Measurements from ENCODE around the gene ARID3B. TPM values are rescaled to one million over a fixed set of nuclear protein-coding genes. Genes with fewer than 3 reads are reported as not detected.
A peak's percentile ranks its signal among the peaks of the same experiment; 100 is the strongest.
"Not testable (repeated sequence)": the region's sequence is repeated elsewhere in the genome, so short reads cannot be mapped to it uniquely, and the experiment has no call there.

The ARID3B gene
- total RNA-seq (2014; rRNA removed; shearing (Covaris generic)), result 9.3 and 10.6 TPM in 2 replicates

- peak; percentile 99 for DNase-seq (ENCODE audit: low read depth)
Measured at GRCh38 chr15:74540761-74541493, at the start of gene ARID3B. Gene ARID3B, plus strand, starts transcription at chr15:74541220. Its CDS starts 2,717 bp downstream, at chr15:74543937.

DNA sequence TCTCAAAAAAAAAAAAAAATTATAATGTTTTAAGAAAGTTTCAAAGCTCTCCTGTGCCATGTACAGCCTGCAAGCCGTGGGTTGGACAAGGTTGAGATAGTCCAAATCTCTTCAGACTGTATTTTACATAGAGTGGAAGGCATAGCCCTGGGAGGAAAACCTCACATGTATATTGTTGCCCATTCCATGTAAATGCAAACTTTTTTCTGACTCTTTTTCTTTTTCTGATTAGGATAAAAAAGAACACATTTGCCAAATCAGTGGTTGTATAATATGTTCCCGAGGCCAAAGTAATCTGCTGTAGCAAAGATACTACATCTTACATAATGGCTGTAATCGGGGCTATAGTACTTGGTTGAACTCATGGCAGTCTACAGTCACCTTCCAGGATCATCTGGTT, 44.4 kb upstream of the ARID3B start:
- no peak for DNase-seq (ENCODE audit: low read depth)

DNA sequence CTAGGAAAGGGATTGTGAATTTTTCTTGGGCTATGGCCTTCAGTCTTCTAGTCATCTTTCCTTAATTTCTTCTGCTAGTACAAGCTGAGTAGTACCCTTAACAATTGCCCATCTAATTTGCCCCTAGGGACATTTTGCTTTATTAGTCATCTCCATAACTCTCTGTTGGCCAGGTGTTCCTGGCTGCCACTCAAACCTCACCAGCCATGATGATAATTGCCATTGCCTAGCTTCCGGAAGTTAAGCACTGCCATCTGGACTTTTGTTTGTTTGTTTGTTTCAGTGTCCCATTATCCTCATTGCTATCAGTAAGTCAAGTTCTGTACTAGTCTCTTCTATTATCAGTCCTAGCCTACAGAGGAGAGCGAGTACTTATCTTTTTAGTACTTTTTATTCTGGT, 43.4 kb upstream of the ARID3B start:
- DNase-seq (ENCODE audit: low read depth), result peak; percentile 77

GRCh38 chr15:74499366-74499765, 41.7 kb upstream of the ARID3B start:
- DNase-seq (ENCODE audit: low read depth), result no peak

DNA sequence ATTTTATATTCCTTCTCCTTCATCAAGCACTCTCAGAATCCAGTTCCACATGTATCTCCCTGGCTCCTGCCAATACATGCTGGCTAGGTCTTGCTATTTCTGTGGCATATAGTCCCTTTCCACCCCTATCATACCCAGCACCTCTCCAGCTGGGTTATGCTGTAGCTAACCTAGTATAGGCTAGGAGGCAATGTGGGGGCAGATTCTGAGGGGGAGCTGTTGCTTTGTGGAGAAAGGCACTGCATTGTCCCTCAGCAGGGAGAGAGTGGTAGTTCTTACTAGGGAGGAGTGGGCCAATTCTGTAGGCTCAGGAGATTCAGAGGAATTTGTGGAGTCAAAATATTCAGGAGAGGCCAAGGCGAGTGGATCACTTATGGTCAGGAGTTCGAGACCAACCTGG, 40.6 kb upstream of the ARID3B start:
- DNase-seq (ENCODE audit: low read depth), result no peak

DNA sequence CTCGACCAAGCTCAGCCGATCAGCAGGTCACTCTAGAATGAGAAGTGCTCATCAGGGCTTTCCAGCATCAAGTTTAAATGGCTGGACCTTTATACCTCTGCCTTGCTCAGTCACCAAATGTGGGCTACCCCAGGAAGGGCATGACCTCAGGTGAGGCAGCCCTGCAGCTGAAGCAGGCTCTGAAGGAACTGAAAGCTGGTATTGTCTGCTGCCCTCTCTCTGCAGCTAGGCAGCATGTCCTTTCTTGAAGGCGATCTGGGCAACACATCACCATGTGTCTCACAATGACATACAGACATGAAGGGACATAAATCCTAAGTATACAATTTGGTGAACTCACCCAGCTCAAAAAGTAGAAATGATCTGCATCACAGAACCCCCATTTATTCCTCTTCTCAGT, 38.7 kb upstream of the ARID3B start:
- no peak for DNase-seq (ENCODE audit: low read depth)

DNA sequence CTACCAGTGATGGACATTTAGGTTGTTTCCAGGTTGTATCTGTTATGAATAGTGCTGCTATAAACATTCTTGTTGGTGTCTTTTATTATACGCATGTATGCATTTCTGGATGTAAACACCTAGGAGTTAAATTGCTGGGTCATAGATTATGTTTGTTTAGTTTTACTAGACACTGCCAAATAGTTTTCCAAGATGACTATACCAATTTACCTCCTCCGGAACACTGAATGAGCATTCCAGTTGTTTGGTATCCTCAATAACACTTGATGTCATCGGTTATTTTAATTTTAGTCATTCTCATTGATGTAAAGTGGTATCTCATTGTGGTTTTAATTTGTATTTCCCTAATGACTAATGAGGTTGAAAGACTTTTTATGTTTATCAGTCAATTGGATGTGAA, 36.6 kb upstream of the ARID3B start:
- no peak for DNase-seq (ENCODE audit: low read depth)

- no peak for DNase-seq (ENCODE audit: low read depth)
Measured at GRCh38 chr15:74504836-74505235, 36.2 kb upstream of the ARID3B start.

GRCh38 chr15:74505837-74506514, 35.0 kb upstream of the ARID3B start:
- peak; percentile 54 for DNase-seq (ENCODE audit: low read depth)

- DNase-seq (ENCODE audit: low read depth), result no peak
Measured at GRCh38 chr15:74506515-74506840, 34.5 kb upstream of the ARID3B start.

- peak; percentile 46 for DNase-seq (ENCODE audit: low read depth)
Measured at GRCh38 chr15:74511583-74511982, 29.4 kb upstream of the ARID3B start.

DNA sequence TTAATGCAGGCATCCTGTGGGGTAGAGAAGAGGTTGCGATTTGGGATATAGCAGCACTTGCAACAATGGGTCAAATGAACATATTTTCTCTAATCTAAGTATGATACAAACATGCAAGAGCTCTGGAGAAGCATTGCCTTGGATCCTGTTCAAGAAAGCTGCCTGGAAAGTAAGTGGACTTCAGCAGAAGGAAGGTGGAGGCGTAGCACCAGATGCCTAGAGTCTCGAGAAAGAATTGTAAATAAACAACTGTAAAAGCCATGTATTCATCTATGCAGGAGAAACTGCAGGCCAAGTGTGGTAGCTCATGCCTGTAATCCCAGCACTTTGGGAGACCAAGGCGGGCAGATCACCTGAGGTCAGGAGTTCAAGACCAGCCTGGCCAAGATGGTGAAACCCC, 27.0 kb upstream of the ARID3B start:
- DNase-seq (ENCODE audit: low read depth), result not testable (repeated sequence)

GRCh38 chr15:74517096-74517495, 23.9 kb upstream of the ARID3B start:
- no peak for DNase-seq (ENCODE audit: low read depth)

DNA sequence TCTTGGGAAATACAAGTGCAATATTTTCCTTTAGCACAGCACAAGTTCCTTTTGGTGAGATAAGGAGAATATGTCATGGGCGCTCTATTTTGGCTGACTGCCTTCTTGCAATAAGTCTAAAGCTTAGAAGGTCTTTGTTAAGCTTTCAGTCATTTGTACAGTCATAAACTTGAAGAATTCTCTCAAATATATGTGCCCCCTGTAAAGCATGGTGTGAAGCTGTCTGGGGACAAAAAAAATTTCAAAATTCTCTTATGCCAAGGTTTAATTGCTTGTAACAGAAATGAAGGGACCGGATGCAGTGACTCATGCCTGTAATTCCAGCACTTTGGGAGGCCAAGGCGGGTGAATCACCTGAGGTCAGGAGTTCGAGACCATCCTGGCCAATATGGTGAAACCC, 21.7 kb upstream of the ARID3B start:
- peak; percentile 66 for DNase-seq (ENCODE audit: low read depth)

DNA sequence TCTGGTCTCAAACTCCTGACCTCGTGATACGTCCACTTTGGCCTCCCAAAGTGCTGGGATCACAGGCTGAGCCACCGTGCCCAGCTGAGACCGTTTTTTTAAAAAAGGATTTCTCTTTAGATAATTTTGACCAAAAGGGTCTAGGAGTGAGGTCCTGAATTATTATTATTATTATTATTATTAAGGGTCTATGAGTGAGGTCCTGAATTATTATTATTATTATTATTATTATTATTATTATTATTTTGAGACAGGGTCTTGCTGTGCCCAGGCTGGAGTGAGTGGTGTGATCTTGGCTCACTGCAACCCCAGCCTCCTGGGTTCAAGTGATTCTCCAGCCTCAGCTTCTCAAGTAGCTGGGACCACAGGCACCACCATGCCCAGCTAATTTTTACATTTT, 20.6 kb upstream of the ARID3B start:
- DNase-seq (ENCODE audit: low read depth), result no peak

GRCh38 chr15:74523982-74524381, 17.0 kb upstream of the ARID3B start:
- no peak for DNase-seq (ENCODE audit: low read depth)

DNA sequence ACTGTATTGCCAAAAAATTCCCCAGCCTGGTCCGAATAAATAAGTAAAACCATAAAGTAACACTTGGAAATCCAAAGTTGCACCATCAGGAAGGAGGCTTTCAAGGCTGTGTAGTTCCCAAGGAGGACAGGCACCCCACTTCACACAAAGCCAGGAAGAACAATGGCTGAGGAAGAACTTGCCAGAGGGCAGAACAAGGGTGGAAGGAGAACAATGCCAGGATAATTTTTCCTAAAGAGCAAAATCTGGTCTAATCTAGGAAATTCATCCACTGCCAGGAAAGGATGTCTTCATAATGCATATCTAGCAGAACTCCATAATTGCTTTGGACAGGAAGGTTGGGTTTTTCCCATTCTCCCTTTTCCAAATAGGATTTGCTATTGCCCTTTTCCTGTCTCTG, 15.7 kb upstream of the ARID3B start:
- peak; percentile 11 for DNase-seq (ENCODE audit: low read depth)

DNA sequence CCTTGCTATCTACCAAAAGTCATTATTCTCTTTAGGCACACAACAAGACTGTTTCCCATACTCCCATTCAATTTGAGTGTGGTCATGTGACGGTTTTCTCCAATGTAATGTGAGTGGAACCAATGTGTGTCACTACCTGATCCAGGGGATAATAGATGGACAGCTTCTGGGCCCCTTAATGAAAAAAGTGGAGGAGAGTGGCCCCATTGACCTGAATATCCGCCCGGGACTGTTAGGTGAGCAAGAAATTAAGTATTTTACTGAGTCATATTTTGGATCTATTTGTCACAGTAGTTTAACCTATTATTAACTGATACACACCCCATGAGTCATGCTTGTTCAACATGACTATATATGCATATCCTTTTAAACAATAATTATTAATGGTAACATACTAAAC, 15.1 kb upstream of the ARID3B start:
- peak; percentile 69 for DNase-seq (ENCODE audit: low read depth)

DNA sequence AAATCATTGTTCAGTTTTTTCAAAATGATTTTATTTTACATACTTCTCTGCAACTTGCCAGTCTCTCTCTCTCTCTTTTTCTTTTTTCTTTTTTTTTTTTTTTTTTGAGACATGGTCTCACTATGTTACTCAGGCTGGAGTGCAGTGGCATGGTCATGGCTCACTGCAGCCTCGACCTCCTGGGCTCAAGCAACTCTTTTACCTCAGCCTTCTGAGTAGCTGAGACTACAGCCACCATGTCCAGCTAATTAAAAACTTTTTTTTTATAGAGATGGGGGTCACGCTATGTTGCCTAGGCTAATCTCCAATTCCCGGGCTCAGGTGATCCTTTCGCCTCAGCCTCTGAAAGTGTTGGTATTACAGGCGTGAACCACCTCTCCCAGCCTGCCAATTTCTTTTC, 12.1 kb upstream of the ARID3B start:
- no peak for DNase-seq (ENCODE audit: low read depth)

DNA sequence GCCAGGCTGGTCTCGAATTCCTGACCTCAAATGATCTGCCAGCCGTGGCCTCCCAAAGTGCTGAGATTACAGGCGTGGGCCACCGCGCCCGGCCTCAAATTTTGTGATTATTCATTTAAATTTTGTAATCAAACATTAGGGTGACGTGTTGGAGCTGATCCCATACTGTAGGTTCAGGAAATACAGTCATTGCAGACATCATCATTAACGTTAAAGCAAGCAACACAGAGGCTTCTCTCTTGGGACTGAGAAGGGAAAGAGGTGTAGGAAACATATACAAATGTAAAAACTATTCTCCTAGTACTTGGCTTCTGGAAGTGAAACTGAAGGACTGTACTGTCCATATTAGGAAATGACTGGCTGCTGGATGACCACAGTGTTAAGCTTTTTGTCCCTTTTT, 11.1 kb upstream of the ARID3B start:
- DNase-seq (ENCODE audit: low read depth), result peak; percentile 47

DNA sequence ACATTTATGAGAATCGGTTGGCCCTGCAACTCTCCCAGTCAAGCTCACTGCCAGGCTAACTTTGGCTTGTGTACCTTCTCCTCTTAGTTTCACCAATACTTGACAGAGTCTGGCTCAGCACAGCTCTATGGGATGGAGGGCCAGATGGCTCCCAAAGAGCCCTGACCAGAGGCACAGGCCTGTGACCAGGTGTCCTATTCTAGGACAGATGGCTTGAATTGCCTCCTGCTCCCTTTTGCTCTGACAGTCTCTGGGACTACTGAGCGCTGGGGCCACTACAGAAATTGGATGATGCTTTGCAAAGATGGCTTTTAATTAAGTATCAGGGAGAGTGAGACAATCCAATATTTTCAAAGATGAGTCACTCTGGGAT, 10.3 kb upstream of the ARID3B start:
- no peak for DNase-seq (ENCODE audit: low read depth)

DNA sequence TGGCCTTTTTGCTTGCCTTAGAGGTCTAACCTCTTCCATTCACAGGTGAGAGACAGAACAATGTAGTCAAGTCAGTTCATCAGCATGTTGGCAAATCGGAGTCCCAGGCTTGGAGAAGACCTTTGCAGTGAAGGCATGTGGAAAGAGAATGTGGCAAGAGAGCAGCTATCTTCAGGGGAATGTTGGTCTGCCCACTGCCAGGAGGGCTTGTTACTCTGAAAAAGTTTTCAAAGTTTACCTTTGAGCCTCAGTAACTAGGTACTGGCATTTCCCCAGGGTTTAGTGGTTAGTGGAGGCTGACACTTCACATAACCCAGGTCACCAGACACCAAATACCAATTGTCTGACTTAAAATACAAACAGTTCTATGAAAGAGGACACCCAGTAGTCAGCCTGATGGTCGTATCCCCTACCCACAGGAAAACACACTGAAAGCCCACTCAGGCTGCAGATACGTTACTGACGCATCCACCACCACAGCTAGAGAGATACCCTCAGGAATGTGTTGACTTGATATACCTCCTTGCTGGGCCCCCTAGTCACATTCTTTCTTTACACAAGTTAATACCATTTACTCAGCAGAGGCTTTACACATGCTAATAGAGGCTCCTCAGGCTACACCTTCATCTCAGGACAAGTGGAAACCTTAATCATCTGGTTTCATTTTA, 9.7 kb upstream of the ARID3B start:
- DNase-seq (ENCODE audit: low read depth), result peak; percentile 97

All from Daoy (cell line).